ENCODE data around the gene MUS81.

Gene MUS81

DNA sequence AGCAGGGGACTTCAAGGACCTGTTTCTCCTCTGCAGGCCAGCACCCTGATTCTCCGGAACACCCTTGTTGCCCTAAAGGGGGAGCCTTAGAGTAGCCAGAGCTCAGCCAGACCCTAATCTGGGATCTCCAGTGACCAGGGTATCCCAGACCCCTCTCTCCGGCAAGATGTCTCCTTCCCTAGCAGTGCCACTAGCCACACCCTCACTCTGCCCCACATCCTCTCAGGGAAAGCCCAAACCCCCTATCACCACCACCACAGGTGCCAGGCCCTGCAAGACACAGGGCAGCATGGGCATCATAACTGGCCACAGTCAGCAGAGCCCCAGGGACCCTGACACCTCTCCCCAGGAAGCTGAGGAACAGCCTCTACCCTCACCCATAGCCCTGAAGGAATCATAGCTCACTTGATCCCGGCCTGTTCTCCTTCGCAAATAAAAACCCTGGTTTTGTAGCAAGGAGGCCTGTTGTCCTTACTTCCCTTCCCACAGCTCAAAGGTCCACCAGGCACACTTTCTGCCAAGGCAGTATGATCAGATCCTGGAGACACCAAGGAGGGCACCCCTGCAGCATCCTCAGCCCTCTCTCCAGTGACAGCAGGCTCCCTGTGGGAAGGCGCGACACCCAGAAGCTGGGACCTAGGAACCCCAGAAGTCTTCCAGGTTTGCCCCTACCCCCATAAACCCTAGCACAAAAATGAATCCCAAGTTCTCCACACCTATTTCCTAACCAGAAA lies 6.8 kb upstream of the MUS81 start:
- TF ChIP-seq, protein P1, sequence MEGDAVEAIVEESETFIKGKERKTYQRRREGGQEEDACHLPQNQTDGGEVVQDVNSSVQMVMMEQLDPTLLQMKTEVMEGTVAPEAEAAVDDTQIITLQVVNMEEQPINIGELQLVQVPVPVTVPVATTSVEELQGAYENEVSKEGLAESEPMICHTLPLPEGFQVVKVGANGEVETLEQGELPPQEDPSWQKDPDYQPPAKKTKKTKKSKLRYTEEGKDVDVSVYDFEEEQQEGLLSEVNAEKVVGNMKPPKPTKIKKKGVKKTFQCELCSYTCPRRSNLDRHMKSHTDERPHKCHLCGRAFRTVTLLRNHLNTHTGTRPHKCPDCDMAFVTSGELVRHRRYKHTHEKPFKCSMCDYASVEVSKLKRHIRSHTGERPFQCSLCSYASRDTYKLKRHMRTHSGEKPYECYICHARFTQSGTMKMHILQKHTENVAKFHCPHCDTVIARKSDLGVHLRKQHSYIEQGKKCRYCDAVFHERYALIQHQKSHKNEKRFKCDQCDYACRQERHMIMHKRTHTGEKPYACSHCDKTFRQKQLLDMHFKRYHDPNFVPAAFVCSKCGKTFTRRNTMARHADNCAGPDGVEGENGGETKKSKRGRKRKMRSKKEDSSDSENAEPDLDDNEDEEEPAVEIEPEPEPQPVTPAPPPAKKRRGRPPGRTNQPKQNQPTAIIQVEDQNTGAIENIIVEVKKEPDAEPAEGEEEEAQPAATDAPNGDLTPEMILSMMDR (IDR thresholded peaks at IDR 0.05; ENCODE audit: extremely low read depth, insufficient read depth, missing control alignments), result no peak
- DNase-seq (ENCODE audit: low spot score), result no peak
- in situ Hi-C loops (cut with MboI; ENCODE audit: low pct_unique_long_range_greater_than_20kb, low sequenced_read_pairs, unreplicated experiment), result no loop called here

DNA sequence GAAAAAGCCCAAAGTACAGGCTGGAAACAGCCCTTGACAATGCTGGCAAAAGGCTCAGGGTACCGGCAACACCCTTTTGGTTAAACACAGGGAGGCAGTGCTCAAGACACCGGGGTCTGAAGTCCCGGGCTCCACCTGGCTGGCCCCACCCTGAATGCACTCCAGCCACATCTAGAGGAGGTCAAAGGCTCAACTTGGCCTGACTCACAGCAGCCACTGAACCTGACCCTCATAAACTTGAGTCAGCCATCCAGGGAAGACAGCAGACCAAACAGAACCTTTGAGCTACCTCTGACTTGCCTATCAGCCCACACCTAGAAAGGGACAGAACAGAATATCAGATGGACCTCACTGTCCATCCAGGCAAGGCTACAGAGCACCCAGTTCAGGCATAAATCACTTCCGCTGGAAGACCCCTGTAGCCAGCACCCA lies 6.1 kb upstream of the MUS81 start:
- no peak for DNase-seq (ENCODE audit: low spot score)
- TF ChIP-seq, protein P1 (IDR thresholded peaks at IDR 0.05; ENCODE audit: extremely low read depth, insufficient read depth, missing control alignments), result no peak
- in situ Hi-C loops (cut with MboI; ENCODE audit: low pct_unique_long_range_greater_than_20kb, low sequenced_read_pairs, unreplicated experiment), result no loop called here

DNA sequence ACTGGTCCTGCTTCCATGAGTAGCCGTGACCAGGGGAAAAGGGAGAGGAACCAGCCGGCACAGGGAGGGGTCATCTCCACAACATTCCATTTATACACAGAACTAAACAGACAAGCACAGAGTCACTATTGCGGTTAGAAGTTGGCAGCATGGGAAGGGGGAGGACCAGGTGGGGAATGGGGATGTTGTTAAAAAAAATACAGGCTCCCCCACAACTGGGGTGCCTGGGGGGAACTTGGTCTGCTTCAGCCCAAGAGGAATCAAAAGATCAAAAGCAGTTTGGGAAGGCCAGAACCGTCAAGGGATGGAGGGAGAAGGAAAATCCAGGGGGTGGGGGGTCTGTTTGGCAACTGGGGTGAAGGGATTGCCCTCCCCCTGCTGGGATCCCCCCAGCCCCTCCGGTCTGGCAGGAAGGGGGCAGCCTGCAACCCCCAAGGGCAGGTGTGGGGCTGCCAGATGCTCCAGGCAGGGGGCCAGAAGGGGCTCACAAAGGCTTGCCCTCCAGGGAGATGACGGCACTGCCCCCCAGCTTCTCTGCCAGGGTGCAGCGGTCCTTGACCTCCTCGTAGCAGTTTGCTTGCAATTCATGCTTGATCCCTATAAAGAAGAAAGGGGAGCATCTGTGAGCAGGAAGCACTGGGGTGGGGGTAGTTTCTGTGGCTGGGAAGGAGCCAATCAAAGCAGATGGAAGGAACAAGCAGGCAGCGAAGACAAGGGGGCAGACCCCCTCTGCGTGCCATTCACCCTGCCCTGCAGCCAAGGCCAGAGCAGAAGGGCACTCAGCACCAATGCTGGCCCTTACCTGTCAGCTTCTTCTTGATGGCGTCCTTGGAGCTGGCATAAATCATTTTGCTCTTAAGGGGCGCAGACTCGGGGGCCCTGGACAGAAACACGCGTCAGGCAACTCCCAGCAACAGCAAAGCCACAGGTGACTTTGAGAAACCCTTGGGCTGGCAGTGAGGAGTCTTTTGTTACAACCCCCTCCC lies 5.1 kb upstream of the MUS81 start:
- in situ Hi-C loops (cut with MboI; ENCODE audit: low pct_unique_long_range_greater_than_20kb, low sequenced_read_pairs, unreplicated experiment), result no loop called here
- TF ChIP-seq, protein P1 (IDR thresholded peaks at IDR 0.05; ENCODE audit: extremely low read depth, insufficient read depth, missing control alignments), result no peak
- no peak for DNase-seq (ENCODE audit: low spot score)

DNA sequence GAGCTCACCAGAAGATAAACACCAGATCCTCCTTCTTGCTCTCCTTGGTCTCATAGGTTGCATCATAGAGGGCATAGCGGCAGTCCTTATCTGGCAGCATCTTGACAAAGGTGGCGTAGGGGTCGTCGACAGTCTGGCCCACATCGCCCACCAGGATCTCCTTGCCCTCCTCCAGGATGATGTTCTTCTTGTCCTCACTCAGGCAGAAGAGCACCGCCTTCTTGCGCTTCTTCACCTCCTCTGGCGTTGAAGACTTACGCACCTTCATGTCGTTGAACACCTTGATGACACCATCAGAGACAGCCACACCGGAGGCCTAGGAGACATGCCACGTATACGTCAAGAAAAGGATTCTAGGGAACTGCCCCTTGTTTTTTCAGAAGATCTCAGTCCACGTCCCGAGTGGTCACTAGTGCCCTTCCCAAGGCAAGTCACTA lies 4.3 kb upstream of the MUS81 start:
- TF ChIP-seq, protein P1 (IDR thresholded peaks at IDR 0.05; ENCODE audit: extremely low read depth, insufficient read depth, missing control alignments), result no peak
- in situ Hi-C loops (cut with MboI; ENCODE audit: low pct_unique_long_range_greater_than_20kb, low sequenced_read_pairs, unreplicated experiment), result no loop called here
- DNase-seq (ENCODE audit: low spot score), result no peak

DNA sequence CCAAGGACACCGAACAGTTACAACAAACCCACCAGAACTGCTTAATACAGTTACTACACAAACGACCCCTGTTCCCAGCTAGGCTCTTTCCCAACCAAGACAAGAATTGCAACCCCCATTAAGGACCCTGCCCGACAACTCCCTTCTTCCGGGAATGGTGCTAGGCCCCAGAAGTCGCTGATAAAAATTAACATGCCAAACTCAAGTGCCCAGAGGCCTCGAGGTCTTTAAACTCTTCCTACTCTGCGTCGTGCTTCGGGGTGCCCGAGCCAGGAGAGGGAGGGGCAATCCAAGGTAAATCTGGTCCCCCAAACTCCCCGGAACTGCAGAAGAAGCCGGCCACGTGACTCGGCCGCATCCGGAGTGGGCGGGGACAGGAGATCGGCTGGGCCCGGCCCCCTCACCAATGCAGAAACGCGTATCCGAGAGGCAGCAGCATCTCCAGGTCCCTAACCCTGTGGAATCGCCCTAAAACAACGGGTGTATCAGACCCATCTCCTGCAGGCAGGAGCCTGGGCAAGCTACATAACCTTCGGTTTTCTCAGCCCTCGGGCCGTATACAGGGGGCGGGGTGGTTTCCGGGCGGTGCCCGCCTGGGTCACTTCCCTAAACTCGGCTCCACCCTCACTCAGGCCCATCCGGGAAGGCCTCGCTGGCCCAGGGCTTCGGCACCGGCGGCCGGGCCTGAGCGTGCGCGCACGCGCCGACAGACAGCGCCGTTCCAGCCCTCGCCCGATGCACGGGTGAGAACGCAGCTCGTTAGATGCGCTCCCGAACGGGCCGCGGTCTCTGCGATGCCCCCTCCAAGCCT lies 3.3 kb upstream of the MUS81 start:
- in situ Hi-C loops (cut with MboI; ENCODE audit: low pct_unique_long_range_greater_than_20kb, low sequenced_read_pairs, unreplicated experiment), result no loop called here
- TF ChIP-seq, protein P1 (IDR thresholded peaks at IDR 0.05; ENCODE audit: extremely low read depth, insufficient read depth, missing control alignments), result no peak
- DNase-seq (ENCODE audit: low spot score), result peak; percentile 82

DNA sequence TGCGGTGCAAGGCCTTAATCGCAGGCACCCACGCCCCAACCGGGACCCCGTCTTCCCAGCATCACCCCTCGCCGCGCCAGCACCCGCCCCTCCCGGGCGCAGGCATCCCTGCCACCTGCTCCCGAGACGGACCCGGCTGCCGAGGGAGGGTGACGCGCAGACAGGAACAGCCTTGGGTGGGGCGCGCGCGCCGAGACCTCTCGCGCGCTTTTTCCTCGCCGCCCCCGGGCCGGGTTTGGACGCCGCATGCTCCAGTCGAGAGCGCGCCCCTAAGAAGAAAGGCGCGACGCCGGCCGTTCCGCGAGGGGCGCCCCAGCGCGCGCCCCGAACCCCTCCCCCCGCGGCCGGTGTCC lies 2.8 kb upstream of the MUS81 start:
- no peak for DNase-seq (ENCODE audit: low spot score)
- TF ChIP-seq, protein P1 (IDR thresholded peaks at IDR 0.05; ENCODE audit: extremely low read depth, insufficient read depth, missing control alignments), result peak; percentile 8
- in situ Hi-C loops (cut with MboI; ENCODE audit: low pct_unique_long_range_greater_than_20kb, low sequenced_read_pairs, unreplicated experiment), result no loop called here

Measured in GM13977 (cell line).